Measurements from ENCODE around the gene PHLPP1.
"Not testable (repeated sequence)": the region's sequence is repeated elsewhere in the genome, so short reads cannot be mapped to it uniquely, and the experiment has no call there.

Gene PHLPP1

DNA sequence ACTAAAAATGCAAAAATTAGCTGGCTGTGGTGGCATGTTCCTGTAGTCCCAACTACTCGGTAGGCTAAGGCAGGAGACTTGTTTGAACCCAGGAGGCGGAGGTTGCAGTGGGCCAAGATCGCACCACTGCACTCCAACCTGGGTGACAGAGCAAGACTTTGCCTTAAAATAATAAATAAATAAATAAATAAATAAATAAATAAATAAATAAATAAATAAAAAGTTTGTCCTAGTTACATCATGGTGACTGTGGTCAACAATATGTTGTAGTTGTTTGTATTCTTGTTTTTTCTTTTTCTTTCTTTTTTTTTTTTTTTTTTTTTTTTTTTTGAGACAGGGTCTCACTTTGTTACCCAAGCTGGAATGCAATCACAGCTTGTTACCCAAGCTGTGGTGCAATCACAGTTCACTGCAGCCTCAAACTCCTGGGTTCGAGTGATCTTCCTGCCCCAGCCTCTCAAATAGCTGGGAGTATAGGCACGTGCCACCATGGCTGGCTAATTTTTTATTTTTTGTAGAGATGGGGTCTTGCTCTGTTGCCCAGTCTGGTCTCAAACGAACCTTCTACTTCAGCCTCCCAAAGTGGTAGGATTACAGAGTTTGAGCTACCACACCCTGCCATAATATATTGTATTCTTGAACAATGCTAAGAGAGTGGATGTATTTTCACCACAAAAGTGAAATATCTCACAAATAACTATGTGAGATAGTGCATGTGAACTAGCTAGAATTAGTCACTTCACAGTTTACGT lies 185.0 kb downstream of the PHLPP1 start:
- TF ChIP-seq, protein P1, sequence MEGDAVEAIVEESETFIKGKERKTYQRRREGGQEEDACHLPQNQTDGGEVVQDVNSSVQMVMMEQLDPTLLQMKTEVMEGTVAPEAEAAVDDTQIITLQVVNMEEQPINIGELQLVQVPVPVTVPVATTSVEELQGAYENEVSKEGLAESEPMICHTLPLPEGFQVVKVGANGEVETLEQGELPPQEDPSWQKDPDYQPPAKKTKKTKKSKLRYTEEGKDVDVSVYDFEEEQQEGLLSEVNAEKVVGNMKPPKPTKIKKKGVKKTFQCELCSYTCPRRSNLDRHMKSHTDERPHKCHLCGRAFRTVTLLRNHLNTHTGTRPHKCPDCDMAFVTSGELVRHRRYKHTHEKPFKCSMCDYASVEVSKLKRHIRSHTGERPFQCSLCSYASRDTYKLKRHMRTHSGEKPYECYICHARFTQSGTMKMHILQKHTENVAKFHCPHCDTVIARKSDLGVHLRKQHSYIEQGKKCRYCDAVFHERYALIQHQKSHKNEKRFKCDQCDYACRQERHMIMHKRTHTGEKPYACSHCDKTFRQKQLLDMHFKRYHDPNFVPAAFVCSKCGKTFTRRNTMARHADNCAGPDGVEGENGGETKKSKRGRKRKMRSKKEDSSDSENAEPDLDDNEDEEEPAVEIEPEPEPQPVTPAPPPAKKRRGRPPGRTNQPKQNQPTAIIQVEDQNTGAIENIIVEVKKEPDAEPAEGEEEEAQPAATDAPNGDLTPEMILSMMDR (IDR thresholded peaks at IDR 0.05; ENCODE audit: insufficient read depth, low read depth, low read length, missing control alignments): no peak
- H3K4me3 ChIP-seq (ENCODE audit: low read depth, low read length): no peak overlapping the region
- DNase-seq (ENCODE audit: low read depth): no peak

DNA sequence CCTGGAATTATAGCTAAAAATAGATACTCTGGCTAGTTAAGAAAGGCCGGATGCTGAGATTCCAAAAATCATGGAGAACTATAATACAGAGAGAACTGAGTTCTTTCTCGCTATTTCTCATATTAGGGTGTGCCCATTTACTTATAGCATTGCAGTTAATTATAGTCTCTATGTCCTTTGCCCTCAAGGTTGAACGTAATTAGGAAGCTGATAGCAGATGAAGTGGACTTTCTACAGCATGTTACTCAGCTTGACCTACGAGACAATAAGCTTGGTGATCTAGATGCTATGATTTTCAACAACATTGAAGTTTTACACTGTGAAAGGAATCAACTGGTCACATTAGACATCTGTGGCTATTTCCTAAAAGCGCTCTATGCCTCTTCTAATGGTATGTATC lies 187.4 kb downstream of the PHLPP1 start:
- H3K4me3 ChIP-seq (ENCODE audit: low read depth, low read length): no peak overlapping the region
- DNase-seq (ENCODE audit: low read depth): no peak
- TF ChIP-seq, protein P1 (IDR thresholded peaks at IDR 0.05; ENCODE audit: insufficient read depth, low read depth, low read length, missing control alignments): no peak

DNA sequence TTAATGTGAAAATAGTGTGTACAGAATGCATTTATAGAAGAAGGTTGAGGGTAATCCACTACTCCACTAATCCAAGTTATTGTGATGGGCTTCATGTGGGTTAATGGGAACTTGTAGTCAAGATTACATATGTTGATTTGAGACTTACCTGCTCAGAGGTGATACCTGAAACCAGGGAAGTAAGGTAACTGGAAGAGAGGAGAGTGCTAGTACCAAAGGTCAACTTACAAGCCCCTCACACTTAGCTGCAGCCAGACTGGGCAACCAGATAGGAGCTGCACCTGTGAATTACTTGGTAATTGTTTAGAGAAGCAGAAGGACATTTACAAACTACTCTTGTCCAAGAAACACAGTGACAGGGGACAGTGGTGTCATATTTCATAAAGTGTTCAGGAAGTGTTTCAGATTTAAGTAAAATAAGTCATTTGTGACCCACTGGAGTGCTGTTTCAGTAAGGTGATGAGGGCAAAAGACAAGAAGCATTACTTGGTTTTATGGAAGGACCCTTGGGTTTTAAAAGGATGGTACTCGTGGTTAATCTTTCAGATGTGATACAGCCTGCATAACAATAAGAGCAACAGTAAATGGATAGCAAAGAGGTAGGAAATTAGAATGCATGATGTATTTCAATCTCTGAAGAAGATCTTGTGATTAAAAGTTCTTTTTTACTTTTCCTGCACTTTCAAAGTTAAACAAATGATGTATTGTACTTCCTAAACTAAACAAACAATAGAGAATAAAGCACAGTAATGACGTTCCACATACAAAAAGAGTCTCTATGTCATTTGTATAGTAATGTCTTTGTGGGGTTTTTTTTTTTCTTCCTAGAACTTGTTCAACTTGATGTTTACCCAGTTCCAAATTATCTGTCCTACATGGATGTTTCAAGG lies 189.3 kb downstream of the PHLPP1 start:
- no peak overlapping the region for H3K4me3 ChIP-seq (ENCODE audit: low read depth, low read length)
- no peak for DNase-seq (ENCODE audit: low read depth)

DNA sequence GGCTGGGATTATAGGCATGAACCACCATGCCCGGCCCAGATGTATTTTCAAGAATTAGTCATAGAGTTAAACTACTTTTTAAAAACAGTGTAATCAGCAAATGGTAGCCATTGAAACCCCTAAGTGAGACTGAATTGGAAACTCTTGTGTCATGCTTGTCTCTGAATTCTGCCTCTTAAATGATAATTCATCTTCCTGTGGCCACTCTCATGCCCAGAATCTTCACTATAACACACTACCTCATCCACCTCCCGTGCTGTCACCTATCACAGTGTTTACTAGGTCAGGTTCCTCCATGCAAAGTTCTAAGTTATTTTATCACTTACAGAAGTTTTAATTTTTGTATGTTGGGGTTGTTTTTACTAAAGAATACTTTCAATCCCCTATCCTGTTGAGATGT lies 197.5 kb downstream of the PHLPP1 start:
- H3K4me3 ChIP-seq (ENCODE audit: low read depth, low read length): no peak overlapping the region
- TF ChIP-seq, protein P1 (IDR thresholded peaks at IDR 0.05; ENCODE audit: insufficient read depth, low read depth, low read length, missing control alignments): no peak
- DNase-seq (ENCODE audit: low read depth): no peak

More for the DNA sequence above, 189.3 kb downstream of the PHLPP1 start:
- TF ChIP-seq, protein P1 (IDR thresholded peaks at IDR 0.05; ENCODE audit: insufficient read depth, low read depth, low read length, missing control alignments): no peak

DNA sequence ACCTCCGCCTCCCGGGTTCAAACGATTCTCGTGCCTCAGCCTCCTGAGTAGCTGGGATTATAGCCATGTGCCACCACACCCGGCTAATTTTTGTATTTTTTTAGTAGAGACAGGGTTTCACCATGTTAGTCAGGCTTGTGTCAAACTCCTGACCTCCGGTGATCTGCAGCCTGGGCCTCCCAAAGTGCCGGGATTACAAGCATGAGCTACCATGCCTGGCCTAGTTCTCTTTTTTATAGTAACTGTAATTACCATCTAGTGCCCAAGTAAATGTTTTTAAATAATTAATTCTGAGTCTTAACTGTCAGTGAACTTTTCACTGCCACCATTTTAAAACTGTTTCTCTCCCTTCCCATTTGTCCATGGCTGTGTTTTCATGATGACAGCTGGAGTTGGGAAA lies 198.5 kb downstream of the PHLPP1 start:
- not testable (repeated sequence) for H3K4me3 ChIP-seq (ENCODE audit: low read depth, low read length); DNase-seq (ENCODE audit: low read depth)

DNA sequence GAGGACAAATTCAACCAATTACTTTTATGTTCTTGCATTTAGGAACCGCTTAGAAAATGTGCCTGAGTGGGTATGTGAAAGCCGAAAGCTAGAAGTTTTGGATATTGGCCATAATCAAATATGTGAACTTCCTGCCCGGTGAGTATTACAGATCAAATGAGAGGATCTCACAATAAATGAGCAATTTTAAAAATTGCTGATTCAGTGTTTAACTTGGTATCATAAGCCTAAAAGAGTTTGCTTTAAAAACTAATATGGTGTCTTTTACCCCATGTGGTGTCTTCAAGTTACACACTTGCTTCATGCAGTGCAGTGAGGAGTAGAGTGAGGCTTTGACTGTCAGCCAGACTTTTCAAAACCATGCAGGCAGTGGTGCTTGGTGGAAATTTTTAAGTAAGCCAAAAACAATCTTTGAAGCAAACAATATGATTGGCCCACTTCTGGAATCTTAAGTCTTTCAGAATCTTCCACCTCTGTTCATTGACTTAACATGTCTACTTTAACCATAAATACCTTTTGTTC lies 199.6 kb downstream of the PHLPP1 start:
- H3K4me3 ChIP-seq (ENCODE audit: low read depth, low read length): no peak overlapping the region
- DNase-seq (ENCODE audit: low read depth): no peak
- TF ChIP-seq, protein P1 (IDR thresholded peaks at IDR 0.05; ENCODE audit: insufficient read depth, low read depth, low read length, missing control alignments): no peak

DNA sequence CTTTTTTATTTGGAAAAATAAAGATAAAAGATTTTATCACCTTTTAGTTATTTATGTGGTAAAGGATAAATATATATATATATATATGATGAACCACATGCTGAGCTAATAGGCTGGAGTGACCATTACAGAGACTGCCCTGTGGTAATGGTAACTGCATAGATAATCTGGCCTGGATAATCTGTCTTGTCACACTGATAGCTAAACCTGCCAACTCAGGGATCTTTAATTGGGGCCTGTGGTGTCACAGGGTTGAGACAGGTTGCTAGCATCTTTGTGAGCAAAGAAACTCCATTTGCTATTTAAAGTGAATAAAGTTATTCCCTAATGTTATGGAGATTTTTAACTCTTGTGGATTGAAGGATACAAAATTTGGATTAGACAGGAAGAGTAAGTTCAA lies 203.0 kb downstream of the PHLPP1 start:
- DNase-seq (ENCODE audit: low read depth): no peak
- no peak overlapping the region for H3K4me3 ChIP-seq (ENCODE audit: low read depth, low read length)
- TF ChIP-seq, protein P1 (IDR thresholded peaks at IDR 0.05; ENCODE audit: insufficient read depth, low read depth, low read length, missing control alignments): no peak

All from GM12865 (cell line).